ENCODE measurements around the gene PTCSC3.

DNA sequence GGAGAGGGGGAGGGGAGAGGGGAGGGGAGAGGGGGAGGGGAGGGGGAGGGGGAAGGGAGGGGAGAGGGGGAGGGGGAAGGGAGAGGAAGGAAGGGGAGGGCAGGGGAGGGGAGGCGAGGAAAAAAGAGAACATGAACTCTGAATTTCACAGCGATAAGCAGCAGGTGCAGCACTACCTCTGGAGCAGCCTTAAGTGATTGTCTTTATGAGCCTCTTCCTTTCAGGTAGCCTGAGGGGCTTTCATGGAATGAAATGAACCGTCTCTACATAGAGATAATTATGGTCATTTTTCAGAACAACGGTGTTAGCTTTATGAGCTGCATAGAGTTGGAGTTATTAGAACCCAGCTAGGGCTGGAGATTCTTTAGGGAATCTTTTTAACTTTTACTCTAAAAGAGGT is 18.1 kb upstream of the PTCSC3 start:
- TF ChIP-seq EZH2 (IDR thresholded peaks at IDR 0.05; ENCODE audit: borderline replicate concordance, low read length) = no peak
- TF ChIP-seq CTCF (IDR thresholded peaks at IDR 0.05; ENCODE audit: low read length) = no peak

Data from OCI-LY1 (cell line).